GM10248 (cell line): ENCODE results near the gene SEC14L5.

Experiments used
- CTCF ChIA-PET: fragments of 300-600 bp; sonication (Branson Sonifier 250); formaldehyde crosslinking; extraction: SDS; loops from one replicate; lab custom pipeline; 2021; ENCODE audit warnings: antibody characterized with exemption; lab: Yijun Ruan, JAX
- POLR2A ChIA-PET: fragments of 350-650 bp; sonication (Branson Sonifier 250); formaldehyde crosslinking; extraction: SDS; loops from one replicate; lab custom pipeline; 2020; ENCODE audit warnings: antibody characterized with exemption; lab: Yijun Ruan, JAX
- DNase-seq: peaks from one replicate; pipeline ENCODE4 v3.0.0; 2012; ENCODE audit errors: extremely low spot score
- TF ChIP-seq, protein P1 (sequence below): IDR thresholded peaks from 2 replicates; pipeline ENCODE4 v1.5.1; 2012; ENCODE audit warnings: mild to moderate bottlenecking, low read depth; ENCODE audit errors: extremely low read depth, missing control alignments, control extremely low read depth

The SEC14L5 gene

DNA sequence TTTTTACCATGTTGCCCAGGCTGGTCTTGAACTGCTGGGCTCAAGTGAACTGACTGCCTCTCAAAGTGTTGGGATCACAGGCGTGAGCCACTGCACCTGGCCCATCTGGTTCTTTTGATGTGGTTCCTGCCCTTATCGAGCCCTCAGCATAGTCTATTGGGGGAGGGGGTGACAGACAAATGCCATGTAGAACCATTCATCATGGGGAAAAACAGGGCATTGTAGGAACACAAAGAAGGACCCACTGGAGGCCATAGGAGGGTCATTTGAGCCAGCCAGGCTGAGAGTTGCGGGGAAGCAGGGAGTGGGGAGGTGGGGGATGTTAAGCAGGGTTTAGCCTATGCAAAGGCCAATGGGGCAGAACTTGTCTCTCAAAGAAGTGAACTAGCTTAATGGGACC, 11.9 kb downstream of the SEC14L5 start:
- ChIA-PET CTCF (no interaction called here), POLR2A (no interaction called here)
- DNase-seq = no peak
- TF ChIP-seq, protein P1, sequence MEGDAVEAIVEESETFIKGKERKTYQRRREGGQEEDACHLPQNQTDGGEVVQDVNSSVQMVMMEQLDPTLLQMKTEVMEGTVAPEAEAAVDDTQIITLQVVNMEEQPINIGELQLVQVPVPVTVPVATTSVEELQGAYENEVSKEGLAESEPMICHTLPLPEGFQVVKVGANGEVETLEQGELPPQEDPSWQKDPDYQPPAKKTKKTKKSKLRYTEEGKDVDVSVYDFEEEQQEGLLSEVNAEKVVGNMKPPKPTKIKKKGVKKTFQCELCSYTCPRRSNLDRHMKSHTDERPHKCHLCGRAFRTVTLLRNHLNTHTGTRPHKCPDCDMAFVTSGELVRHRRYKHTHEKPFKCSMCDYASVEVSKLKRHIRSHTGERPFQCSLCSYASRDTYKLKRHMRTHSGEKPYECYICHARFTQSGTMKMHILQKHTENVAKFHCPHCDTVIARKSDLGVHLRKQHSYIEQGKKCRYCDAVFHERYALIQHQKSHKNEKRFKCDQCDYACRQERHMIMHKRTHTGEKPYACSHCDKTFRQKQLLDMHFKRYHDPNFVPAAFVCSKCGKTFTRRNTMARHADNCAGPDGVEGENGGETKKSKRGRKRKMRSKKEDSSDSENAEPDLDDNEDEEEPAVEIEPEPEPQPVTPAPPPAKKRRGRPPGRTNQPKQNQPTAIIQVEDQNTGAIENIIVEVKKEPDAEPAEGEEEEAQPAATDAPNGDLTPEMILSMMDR = no peak

DNA sequence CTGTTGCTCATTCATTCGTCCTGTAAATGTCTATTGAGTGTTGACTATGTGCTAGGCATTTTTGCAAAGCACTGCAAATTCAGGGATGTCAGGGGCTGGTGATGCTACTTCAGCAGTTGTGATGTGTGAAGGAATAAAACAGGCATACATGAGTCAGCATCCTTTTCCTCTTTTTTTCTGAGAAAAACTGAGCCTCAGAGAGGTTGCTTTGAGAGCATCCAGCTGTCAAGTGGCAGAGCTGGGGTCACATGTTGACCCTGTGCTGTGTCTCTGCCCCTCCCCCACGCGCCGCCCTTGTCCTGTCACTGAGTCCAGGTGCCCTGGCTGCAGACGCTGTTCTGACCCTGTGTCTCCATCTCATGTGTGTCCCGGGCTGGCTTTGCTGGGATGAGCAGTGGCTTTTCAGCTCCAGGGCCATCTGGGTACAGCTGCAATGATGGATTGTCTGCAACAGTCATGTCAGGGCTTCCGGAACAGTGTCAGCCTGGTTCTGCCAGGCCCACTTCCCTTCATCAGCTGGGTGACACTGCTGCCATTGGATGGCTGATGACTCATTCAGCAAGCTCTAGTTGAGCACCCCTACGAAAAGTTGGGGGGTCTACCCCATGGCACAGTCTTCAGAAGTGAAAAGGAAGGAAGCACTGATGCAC, 14.9 kb downstream of the SEC14L5 start:
- CTCF ChIA-PET = no interaction called here
- no peak for DNase-seq
- POLR2A ChIA-PET = no interaction called here
- TF ChIP-seq, protein P1 = no peak

DNA sequence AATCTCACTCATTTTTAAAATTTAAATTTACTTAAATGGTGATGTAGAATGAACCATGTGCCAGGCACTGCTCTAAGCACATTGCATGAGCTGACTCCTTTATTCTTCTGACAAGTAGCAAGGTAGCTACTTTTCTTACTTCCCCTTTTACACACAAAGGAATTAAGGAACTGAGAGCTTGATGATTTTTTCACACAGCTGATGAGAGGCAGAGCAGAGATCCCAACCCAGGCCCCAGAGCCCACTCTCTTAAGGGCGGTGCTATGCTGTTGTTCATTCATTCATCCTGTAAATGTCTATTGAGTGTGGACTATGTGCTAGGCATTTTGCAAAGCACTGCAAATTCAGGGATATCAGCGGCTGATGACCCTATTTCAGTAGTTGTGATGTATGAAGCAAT, 17.9 kb downstream of the SEC14L5 start:
- ChIA-PET CTCF (interaction anchor here (1.3 to 1.7 kb wide), 2 partner anchors 9 to 19 kb away, joined by 3 to 5 read pairs; no protein-coding TSS in a partner anchor), POLR2A (interaction anchor here (0.6 kb wide), 2 partner anchors 23 to 25 kb away, joined by 3 to 4 read pairs; no protein-coding TSS in a partner anchor)
- TF ChIP-seq, protein P1 = no peak
- DNase-seq = peak; percentile 90

DNA sequence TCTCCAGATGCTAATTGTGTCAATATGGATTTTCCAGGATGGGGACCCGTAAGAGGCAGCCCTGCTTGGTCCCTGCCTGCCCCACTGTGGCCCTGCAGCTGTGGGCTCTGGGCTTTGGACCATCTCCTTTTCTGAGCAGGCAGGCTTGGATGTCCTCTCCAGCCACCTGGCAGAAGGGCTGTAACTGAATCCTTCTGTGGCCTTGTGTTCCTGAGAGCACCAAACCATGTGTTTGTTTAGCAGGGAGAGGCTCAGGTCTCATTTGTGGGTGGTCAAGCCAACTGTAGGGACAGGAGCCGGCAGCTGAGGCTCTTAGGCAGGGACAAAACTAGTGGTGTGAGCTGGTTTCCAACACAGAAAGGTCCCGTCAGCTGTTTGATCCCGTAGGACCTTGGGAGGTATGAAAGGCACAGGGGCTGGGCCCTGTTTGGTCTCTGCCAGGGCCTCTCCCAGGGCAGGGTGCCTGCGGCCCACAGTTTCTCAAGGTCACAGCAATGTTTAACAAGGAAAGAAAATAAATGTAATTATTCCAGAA, 18.5 kb downstream of the SEC14L5 start:
- CTCF ChIA-PET = interaction anchor here (1.7 kb wide), 1 partner anchor 20 kb away, joined by 5 read pairs; no protein-coding TSS in a partner anchor
- no peak for DNase-seq
- TF ChIP-seq, protein P1 = no peak
- POLR2A ChIA-PET = no interaction called here

DNA sequence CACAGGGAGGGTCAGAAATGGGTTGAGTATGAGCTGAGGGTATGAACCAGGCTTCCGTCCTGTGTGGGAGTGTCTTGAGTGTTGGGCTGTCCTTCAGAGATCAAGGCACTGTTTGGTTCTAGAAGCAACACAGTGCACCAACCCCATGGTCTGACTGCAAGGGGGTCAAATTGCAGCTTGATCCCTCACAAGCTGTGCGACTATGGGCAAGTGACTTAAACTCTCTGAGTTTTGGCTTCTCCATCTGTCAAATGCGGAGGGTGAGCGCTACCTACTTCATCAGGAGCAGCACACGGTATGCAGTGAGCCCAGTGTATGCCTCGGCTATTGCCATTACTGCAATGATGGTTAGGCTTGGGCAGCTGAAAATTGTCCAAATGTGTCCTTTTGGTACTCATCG, 21.0 kb downstream of the SEC14L5 start:
- TF ChIP-seq, protein P1 = no peak
- ChIA-PET POLR2A (no interaction called here), CTCF (no interaction called here)
- no peak for DNase-seq

DNA sequence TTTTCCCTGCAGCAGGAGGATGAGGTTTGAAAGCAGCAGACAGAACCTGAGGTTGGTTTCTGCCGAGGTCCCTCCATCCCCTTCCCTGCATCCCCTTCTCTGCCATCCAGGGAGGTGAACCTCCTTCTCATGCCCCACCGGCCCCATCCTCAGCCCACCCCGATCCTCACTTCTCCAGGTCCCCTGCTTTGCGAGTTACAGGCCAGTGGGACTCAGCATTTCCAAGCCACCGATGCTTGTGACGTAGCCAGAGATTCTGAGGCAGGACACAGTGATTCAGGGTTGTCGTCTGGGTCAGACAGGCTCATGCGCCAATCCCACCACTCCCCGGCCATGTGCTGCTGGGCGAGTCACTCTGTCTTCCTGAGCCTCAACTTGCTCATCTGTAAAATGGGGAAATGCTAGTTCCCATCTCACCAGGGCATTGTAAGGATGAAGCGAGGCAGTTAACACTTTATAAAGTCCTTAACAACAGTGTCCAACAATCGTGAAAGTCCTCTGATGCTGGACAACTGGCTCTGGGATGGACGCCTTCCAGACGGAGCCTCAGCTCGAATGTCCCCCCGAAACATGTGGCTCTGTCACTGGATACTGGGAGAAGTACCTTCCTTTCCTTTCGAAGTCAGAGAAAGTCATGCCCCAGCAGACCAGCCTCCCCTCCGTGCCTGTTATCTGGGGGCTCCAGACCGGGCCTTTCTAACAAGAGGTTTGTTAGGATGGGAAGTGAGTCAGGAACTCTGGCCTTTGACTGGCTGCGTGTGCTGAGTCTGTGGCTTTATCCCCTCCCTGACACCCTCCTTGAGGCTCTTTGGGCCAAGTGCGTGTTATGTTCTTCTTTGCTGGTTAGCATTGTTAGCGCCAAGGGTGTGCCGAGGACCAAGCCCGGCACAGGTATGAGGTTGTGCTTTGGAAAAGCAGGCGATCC, 21.9 kb downstream of the SEC14L5 start:
- POLR2A ChIA-PET = no interaction called here
- CTCF ChIA-PET = no interaction called here
- TF ChIP-seq, protein P1 = no peak
- DNase-seq = no peak
